Epithelial cell of proximal tubule (primary cell): Measurements from ENCODE around the gene KCNK18. TPM values are rescaled to one million over a fixed set of nuclear protein-coding genes. Genes with fewer than 3 reads are reported as not detected.

ENCODE experiments used
- DNase-seq: peaks from one replicate; pipeline ENCODE4 v3.0.0-alpha.2; 2011; ENCODE audit warnings: low read depth
- H3K4me3 ChIP-seq: 2 replicates; pipeline ENCODE4 v1.5.1; 2011; ENCODE audit warnings: low read depth, mild to moderate bottlenecking, low read length
- total RNA-seq: library from RNA; depleted of rRNA; stranded (reverse); fragments of >200 nt; gene quantifications from 2 replicates; pipeline ENCODE4 v1.2.3, GENCODE V29; 2015
- TF ChIP-seq, protein P1 (sequence below): conservative IDR thresholded peaks from 2 replicates; pipeline ENCODE4 v1.5.1; 2012; ENCODE audit warnings: low read depth, mild to moderate bottlenecking, low read length

Gene KCNK18
- total RNA-seq, result not detected in 2 replicates

DNA sequence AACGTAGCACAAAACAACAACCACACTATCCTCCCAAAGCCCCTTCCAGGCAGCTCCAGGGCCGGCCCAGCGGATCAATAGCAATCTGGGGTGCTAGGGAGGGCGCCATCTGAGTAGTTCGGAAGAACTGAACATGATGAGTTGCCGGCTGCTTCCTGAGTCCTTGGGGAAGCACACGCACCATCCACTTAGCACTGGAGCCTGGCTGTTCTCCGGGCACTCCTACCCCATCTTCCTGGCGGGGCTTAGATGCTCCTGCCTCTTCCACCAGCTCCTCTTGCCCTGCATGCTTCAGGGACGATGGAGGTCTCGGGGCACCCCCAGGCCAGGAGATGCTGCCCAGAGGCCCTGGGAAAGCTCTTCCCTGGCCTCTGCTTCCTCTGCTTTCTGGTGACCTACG, at the start of gene KCNK18:
Gene KCNK18, plus strand, starts transcription at position 301 of the 400 bp plus-strand sequence. Its CDS starts 0 bp downstream, at position 301.
- DNase-seq, result no peak
- no peak within 1 kb of the TSS for H3K4me3 ChIP-seq
- TF ChIP-seq, protein P1, sequence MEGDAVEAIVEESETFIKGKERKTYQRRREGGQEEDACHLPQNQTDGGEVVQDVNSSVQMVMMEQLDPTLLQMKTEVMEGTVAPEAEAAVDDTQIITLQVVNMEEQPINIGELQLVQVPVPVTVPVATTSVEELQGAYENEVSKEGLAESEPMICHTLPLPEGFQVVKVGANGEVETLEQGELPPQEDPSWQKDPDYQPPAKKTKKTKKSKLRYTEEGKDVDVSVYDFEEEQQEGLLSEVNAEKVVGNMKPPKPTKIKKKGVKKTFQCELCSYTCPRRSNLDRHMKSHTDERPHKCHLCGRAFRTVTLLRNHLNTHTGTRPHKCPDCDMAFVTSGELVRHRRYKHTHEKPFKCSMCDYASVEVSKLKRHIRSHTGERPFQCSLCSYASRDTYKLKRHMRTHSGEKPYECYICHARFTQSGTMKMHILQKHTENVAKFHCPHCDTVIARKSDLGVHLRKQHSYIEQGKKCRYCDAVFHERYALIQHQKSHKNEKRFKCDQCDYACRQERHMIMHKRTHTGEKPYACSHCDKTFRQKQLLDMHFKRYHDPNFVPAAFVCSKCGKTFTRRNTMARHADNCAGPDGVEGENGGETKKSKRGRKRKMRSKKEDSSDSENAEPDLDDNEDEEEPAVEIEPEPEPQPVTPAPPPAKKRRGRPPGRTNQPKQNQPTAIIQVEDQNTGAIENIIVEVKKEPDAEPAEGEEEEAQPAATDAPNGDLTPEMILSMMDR, result no peak

DNA sequence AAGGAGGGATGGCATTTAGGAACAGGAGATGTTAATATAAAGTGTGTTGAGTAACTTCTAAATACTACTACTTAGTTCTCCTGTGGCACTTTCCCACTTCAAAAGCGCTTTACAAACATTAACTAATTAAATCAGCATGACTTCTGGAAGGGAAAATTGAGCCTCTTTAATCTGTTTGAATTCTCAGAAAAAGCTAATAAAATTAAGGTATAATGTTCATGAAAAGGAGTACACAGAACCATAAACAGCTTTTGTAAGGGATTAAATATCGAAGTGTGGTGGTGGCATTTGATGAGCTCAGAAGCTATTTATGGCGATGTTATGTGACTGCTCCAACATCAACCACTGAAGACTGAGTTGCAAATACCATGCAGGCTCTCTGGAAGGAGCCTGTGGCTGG, 49.0 kb upstream of the KCNK18 start:
- TF ChIP-seq, protein P1, result no peak
- no peak for DNase-seq
- no peak overlapping the region for H3K4me3 ChIP-seq

DNA sequence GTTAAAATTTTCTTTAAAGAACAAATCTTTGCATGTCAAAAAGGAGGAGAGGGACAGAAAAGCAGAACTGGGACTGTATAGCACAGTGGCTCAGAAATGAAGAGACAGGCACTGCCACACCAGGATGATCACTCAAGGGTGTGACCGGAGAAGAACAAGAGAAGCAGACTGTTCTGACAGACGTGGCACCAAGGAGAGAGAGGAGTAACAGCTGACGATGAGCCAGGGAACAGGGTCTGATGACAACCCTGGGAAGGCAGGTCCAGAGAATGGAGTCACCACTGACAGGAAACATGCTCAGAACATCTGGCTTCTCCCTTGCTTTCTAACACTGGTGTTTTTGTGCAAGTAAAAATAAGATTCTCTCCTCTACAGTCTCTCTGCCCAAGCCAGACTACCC, 44.6 kb upstream of the KCNK18 start:
- H3K4me3 ChIP-seq, result no peak overlapping the region
- no peak for DNase-seq
- TF ChIP-seq, protein P1, result no peak

DNA sequence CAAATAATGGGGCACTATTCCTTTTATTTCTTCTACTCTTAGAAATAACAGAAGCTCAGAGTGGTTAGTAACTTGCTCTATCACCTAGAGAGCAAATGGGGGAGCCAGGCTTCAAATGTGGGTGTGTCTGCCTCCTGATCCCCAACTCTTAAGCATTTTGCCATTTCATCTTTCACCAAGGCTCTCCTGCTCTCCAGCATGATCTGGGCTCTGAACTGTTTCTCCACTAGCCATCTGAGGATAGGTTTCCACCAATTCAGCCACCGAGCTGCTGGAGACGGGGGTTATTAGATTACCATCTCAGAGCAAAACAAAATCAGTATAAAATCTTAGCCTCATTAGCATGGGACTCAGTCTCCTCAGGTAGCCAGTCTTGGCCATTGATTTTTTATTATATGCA, 39.0 kb upstream of the KCNK18 start:
- DNase-seq, result no peak
- H3K4me3 ChIP-seq, result no peak overlapping the region
- TF ChIP-seq, protein P1, result no peak

DNA sequence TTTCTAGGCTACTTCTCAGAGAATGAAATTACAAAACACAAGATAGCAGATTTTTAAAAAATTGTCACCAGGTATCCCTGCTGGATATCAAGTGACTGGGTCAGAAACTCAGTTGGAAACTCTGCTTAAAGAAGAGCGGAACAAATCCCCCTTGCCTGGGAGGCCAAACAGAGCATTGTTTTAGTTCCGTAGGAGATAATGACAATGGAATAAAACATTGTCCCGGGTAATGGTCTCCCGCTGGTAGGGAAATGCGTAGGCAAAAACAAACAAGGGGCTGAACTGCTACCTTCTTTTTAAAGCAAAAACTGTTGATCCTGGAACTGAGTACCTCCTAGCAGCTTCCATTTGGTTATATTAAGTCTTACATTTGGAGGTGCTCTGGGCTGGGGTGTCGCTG, 37.9 kb upstream of the KCNK18 start:
- TF ChIP-seq, protein P1, result no peak
- DNase-seq, result no peak
- H3K4me3 ChIP-seq, result no peak overlapping the region

DNA sequence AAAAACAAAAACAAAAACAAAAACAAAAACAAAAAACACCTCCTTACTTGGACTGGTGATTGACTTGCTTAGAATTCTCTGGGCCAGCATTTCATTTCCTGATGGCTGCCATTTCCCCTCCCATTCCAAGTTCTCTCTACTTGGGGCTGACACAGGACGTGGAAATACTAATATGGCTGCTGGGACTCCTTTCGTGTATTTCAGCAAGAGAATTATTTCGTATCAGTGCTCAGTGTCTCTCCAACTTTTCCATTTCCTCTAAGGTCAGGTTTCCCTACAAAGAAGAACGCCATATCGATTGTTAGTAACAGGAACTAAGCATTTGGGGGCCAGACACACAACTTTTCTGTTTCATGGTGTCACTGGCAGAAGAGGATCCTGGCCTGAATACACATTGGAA, 36.7 kb upstream of the KCNK18 start:
- H3K4me3 ChIP-seq, result no peak overlapping the region
- TF ChIP-seq, protein P1, result no peak
- DNase-seq, result no peak

DNA sequence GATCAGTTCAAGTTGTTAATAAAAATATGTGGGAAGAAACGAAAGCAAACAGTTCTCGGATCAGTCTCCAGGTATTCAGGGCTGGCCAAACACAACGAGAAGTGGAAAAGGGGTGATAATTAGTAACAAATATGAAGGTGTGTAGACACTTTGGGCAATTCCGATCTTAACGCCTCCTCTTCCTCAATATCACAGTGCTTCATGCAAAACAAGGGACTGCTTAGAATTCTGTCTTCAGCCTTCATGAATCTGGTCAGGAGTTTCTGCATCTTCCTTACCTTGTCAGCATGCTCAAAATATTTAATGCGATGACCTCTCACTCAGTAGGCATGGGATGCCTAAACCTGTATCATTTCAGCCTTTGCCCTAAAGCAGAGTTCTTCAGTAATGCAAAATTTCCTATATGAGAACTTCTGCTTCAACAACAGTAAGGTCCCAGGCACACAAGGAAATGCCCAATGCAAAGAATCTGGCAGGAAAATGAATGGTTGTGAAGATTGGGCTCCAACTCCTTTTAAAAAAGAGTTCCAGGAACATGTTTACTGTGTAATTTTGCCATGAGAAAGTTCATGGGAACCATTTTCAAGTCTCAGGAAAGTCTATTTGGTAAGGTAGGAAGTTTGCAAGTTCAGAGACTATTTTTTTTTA, 35.8 kb upstream of the KCNK18 start:
- TF ChIP-seq, protein P1, result no peak
- DNase-seq, result no peak
- no peak overlapping the region for H3K4me3 ChIP-seq
